ENCODE measurements around the gene LCT. TPM values are rescaled to one million over a fixed set of nuclear protein-coding genes. Genes with fewer than 3 reads are reported as not detected.

Gene LCT
- total and polyA plus RNA-seq, 8 donors = 0.58 to 12.3 TPM; not detected in 6

GRCh38 chr2:135756692-135757091 is 80.3 kb downstream of the LCT start:
- H3K27me3 ChIP-seq = no peaks in the 10 kb centered on the region
- H3K27ac ChIP-seq = no peak overlapping the region
- DNase-seq = no peak
- no peaks in the 10 kb centered on the region for H3K4me1 ChIP-seq
- WGBS, 5 donors = 95 to 100% (median 98%) methylated on average over 1 of the region's 1 CpG
- peaks cover 3 to 19% (median 11%) of the 10 kb centered on the region in 4 donors for H3K9me3 ChIP-seq
- peaks cover 57 to 100% (median 98%) of the 10 kb centered on the region in 4 donors for H3K36me3 ChIP-seq
- TF ChIP-seq EP300 (IDR thresholded peaks at IDR 0.05) (no peak), CTCF (IDR thresholded peaks at IDR 0.05) (no peak), POLR2A (IDR thresholded peaks at IDR 0.05) (no peak), POLR2AphosphoS5 (IDR thresholded peaks at IDR 0.05) (no peak)
- intact Hi-C loops (cut with DNase I; ENCODE audit: low total_unique reads) = no loop called here
- no peak overlapping the region for H3K4me3 ChIP-seq

GRCh38 chr2:135755573-135755972 is 81.4 kb downstream of the LCT start:
- Histone ChIP-seq H3K4me3 (no peak overlapping the region), H3K9me3 (peaks cover 3 to 19% (median 11%) of the 10 kb centered on the region in 4 donors), H3K27ac (no peak overlapping the region), H3K36me3 (peaks cover 52 to 99% (median 95%) of the 10 kb centered on the region in 4 donors), H3K4me1 (no peaks in the 10 kb centered on the region), H3K27me3 (no peaks in the 10 kb centered on the region)
- intact Hi-C loops (cut with DNase I; ENCODE audit: low total_unique reads) = no loop called here
- DNase-seq = no peak
- TF ChIP-seq POLR2A (IDR thresholded peaks at IDR 0.05) (no peak), CTCF (IDR thresholded peaks at IDR 0.05) (no peak), EP300 (IDR thresholded peaks at IDR 0.05) (no peak), POLR2AphosphoS5 (IDR thresholded peaks at IDR 0.05) (no peak)
- WGBS, 5 donors = 94 to 100% (median 98%) methylated on average over 2 of the region's 2 CpGs

GRCh38 chr2:135745545-135745944 is 91.4 kb downstream of the LCT start:
- H3K27ac ChIP-seq = no peak overlapping the region
- H3K9me3 ChIP-seq = no peaks in the 10 kb centered on the region
- intact Hi-C loops (cut with DNase I; ENCODE audit: low total_unique reads) = no loop called here
- no peak for TF ChIP-seq POLR2A (IDR thresholded peaks at IDR 0.05)
- no peak for TF ChIP-seq EP300 (IDR thresholded peaks at IDR 0.05)
- TF ChIP-seq POLR2AphosphoS5 (IDR thresholded peaks at IDR 0.05) = no peak
- TF ChIP-seq CTCF (IDR thresholded peaks at IDR 0.05) = no peak
- peaks cover 11 to 35% (median 34%) of the 10 kb centered on the region in 4 donors for H3K36me3 ChIP-seq
- 76 to 88% (median 80%) methylated on average over 4 of the region's 4 CpGs for WGBS, 5 donors
- no peak for DNase-seq
- peaks cover 12 to 47% (median 28%) of the 10 kb centered on the region in 4 donors for H3K4me1 ChIP-seq
- no peaks in the 10 kb centered on the region for H3K27me3 ChIP-seq
- no peak overlapping the region for H3K4me3 ChIP-seq

- H3K36me3 ChIP-seq = peaks cover 6 to 28% (median 27%) of the 10 kb centered on the region in 4 donors
- TF ChIP-seq CTCF (IDR thresholded peaks at IDR 0.05) (no peak), POLR2A (IDR thresholded peaks at IDR 0.05) (no peak), POLR2AphosphoS5 (IDR thresholded peaks at IDR 0.05) (no peak), EP300 (IDR thresholded peaks at IDR 0.05) (no peak)
- H3K4me3 ChIP-seq = no peak overlapping the region
- no peaks in the 10 kb centered on the region for H3K27me3 ChIP-seq
- peaks cover 12 to 47% (median 28%) of the 10 kb centered on the region in 4 donors for H3K4me1 ChIP-seq
- peak overlapping the region in 1 of 5 donors; percentile 98 for H3K27ac ChIP-seq
- WGBS, 5 donors = 81 to 85% (median 82%) methylated on average over 5 of the region's 5 CpGs
- H3K9me3 ChIP-seq = no peaks in the 10 kb centered on the region
- DNase-seq = peak in 1 of 2 donors; percentile 30
- intact Hi-C loops (cut with DNase I; ENCODE audit: low total_unique reads) = no loop called here
Measured at GRCh38 chr2:135744760-135745314, 92.1 kb downstream of the LCT start.

Data from stomach (tissue), 9 donors.